HEK293 (cell line): ENCODE measurements around the gene GNAZ.

Source experiments
- CTCF ChIA-PET: fragments of 350-600 bp; formaldehyde crosslinking; extraction: SDS; loops from one replicate; lab custom pipeline; 2021; ENCODE audit warnings: antibody characterized with exemption; lab: Yijun Ruan, JAX
- POLR2A ChIA-PET: fragments of 300-600 bp; formaldehyde crosslinking; extraction: SDS; loops from one replicate; lab custom pipeline; 2020; ENCODE audit warnings: antibody characterized with exemption, inconsistent platforms; lab: Yijun Ruan, JAX
- H3K27ac ChIP-seq: fragments of 200-500 bp; sonication (Bioruptor generic); 2 replicates; pipeline ENCODE4 v1.5.1; 2014; ENCODE audit warnings: low read depth, low read length, control low read depth, inconsistent platforms; ENCODE audit errors: extremely low read depth
- H3K36me3 ChIP-seq, 2 experiments: fragments of 200-500 bp in 1 of 2; sonication (Bioruptor generic) in 1 of 2; 1 replicate in 1 of 2; 2 replicates in 1 of 2; pipeline ENCODE4 v1.5.1; 2014 to 2017; ENCODE audit warnings: inconsistent platforms in 2 of 2, low read length in 2 of 2; ENCODE audit not compliant: control insufficient read depth in 2 of 2, insufficient read depth in 1 of 2
- H3K4me1 ChIP-seq: fragments of 200-500 bp; sonication (Bioruptor generic); 2 replicates; pipeline ENCODE4 v1.5.1; 2014; ENCODE audit warnings: mild to moderate bottlenecking, low read length, inconsistent platforms; ENCODE audit not compliant: control insufficient read depth, insufficient read depth
- H3K4me3 ChIP-seq: 2 replicates; pipeline ENCODE4 v1.5.1; 2011; ENCODE audit warnings: low read depth, mild to moderate bottlenecking, control low read depth, low read length, moderate library complexity
- H3K9me3 ChIP-seq: fragments of 200-500 bp; sonication (Bioruptor generic); 2 replicates; pipeline ENCODE4 v1.5.1; 2014; ENCODE audit warnings: low read depth, low read length, inconsistent platforms; ENCODE audit not compliant: control insufficient read depth, insufficient read depth
- GLI4 ChIP-seq: fragments of 450-650 bp; formaldehyde crosslinking; IDR thresholded peaks from 2 replicates; pipeline ENCODE4 v1.5.1; 2016; ENCODE audit warnings: missing biosample characterization, missing genetic modification characterization
- KLF10 ChIP-seq: fragments of 450-650 bp; IDR thresholded peaks from 2 replicates; pipeline ENCODE4 v1.5.1; 2018; ENCODE audit warnings: missing biosample characterization, mild to moderate bottlenecking, missing genetic modification characterization
- KLF9 ChIP-seq: fragments of 450-650 bp; formaldehyde crosslinking; IDR thresholded peaks from 2 replicates; pipeline ENCODE4 v1.5.1; 2016; ENCODE audit warnings: missing biosample characterization, missing genetic modification characterization, low read depth
- MZF1 ChIP-seq: fragments of 450-650 bp; formaldehyde crosslinking; IDR thresholded peaks from 2 replicates; pipeline ENCODE4 v1.5.1; 2017; ENCODE audit warnings: missing biosample characterization, missing genetic modification characterization, borderline replicate concordance
- OVOL3 ChIP-seq: fragments of 450-650 bp; formaldehyde crosslinking; IDR thresholded peaks from 2 replicates; pipeline ENCODE4 v1.5.1; 2016; ENCODE audit warnings: missing biosample characterization, missing genetic modification characterization
- SCRT1 ChIP-seq: fragments of 450-650 bp; formaldehyde crosslinking; IDR thresholded peaks from 2 replicates; pipeline ENCODE4 v1.5.1; 2016; ENCODE audit warnings: missing biosample characterization, missing genetic modification characterization, borderline replicate concordance
- YY1 ChIP-seq: fragments of 450-650 bp; formaldehyde crosslinking; IDR thresholded peaks from 2 replicates; pipeline ENCODE4 v1.5.1; 2018; ENCODE audit warnings: missing biosample characterization, missing genetic modification characterization
- ZBTB10 ChIP-seq: fragments of 450-650 bp; formaldehyde crosslinking; IDR thresholded peaks from 2 replicates; pipeline ENCODE4 v1.5.1; 2016; ENCODE audit warnings: missing biosample characterization, missing genetic modification characterization
- ZBTB48 ChIP-seq: fragments of 450-650 bp; formaldehyde crosslinking; IDR thresholded peaks from 2 replicates; pipeline ENCODE4 v1.5.1; 2016; ENCODE audit warnings: missing biosample characterization, missing genetic modification characterization
- ZBTB8A ChIP-seq: fragments of 450-650 bp; formaldehyde crosslinking; IDR thresholded peaks from 2 replicates; pipeline ENCODE4 v1.5.1; 2016; ENCODE audit warnings: missing biosample characterization, missing genetic modification characterization
- ZEB2 ChIP-seq: fragments of 450-650 bp; formaldehyde crosslinking; IDR thresholded peaks from 2 replicates; pipeline ENCODE4 v1.5.1; 2016; ENCODE audit warnings: missing biosample characterization, missing genetic modification characterization
- ZFP3 ChIP-seq: fragments of 450-650 bp; formaldehyde crosslinking; IDR thresholded peaks from 2 replicates; pipeline ENCODE4 v1.5.1; 2016; ENCODE audit warnings: low read depth, missing biosample characterization, missing genetic modification characterization
- ZNF175 ChIP-seq: fragments of 450-650 bp; formaldehyde crosslinking; IDR thresholded peaks from 2 replicates; pipeline ENCODE4 v1.5.1; 2016; ENCODE audit warnings: missing biosample characterization, missing genetic modification characterization
- ZNF221 ChIP-seq: fragments of 450-650 bp; formaldehyde crosslinking; IDR thresholded peaks from 2 replicates; pipeline ENCODE4 v1.5.1; 2017; ENCODE audit warnings: missing biosample characterization, missing genetic modification characterization, borderline replicate concordance
- ZNF292 ChIP-seq: fragments of 450-650 bp; formaldehyde crosslinking; IDR thresholded peaks from 2 replicates; pipeline ENCODE4 v1.5.1; 2016; ENCODE audit warnings: low read depth, missing biosample characterization, missing genetic modification characterization, borderline replicate concordance
- ZNF335 ChIP-seq: fragments of 450-650 bp; formaldehyde crosslinking; conservative IDR thresholded peaks from 2 replicates; pipeline ENCODE4 v1.5.1; 2016; ENCODE audit warnings: missing biosample characterization, missing genetic modification characterization
- ZNF610 ChIP-seq: fragments of 450-650 bp; formaldehyde crosslinking; IDR thresholded peaks from 2 replicates; pipeline ENCODE4 v1.5.1; 2016; ENCODE audit warnings: missing biosample characterization, missing genetic modification characterization, borderline replicate concordance
- ZNF621 ChIP-seq: fragments of 450-650 bp; formaldehyde crosslinking; IDR thresholded peaks from 2 replicates; pipeline ENCODE4 v1.5.1; 2017; ENCODE audit warnings: missing biosample characterization, missing genetic modification characterization
- TF ChIP-seq, protein P1 (sequence below): fragments of 450-650 bp; formaldehyde crosslinking; IDR thresholded peaks from 2 replicates; pipeline ENCODE4 v1.5.1; 2016; ENCODE audit warnings: missing biosample characterization, missing genetic modification characterization
- TF ChIP-seq, protein P2 (sequence below): fragments of 450-650 bp; formaldehyde crosslinking; IDR thresholded peaks from 2 replicates; pipeline ENCODE4; 2016; ENCODE audit warnings: missing biosample characterization, missing genetic modification characterization

The GNAZ gene

GRCh38 chr22:23082534-23083314 is 12.4 kb downstream of the GNAZ start:
- ChIA-PET POLR2A (no interaction called here), CTCF (no interaction called here)
- H3K36me3 ChIP-seq = peaks cover 0 to 3% of the 10 kb centered on the region in 2 experiments; a peak in 1 of 3 replicates
- TF ChIP-seq ZBTB10 (tag by site-specific recombination) = no peak
- TF ChIP-seq GLI4 (tag by site-specific recombination) = no peak
- TF ChIP-seq SCRT1 = no peak
- no peak for TF ChIP-seq ZNF292 (tag by site-specific recombination)
- TF ChIP-seq ZNF175 (tag by site-specific recombination) = no peak
- no peak for TF ChIP-seq ZNF221 (tag by site-specific recombination)
- TF ChIP-seq KLF9 (tag by site-specific recombination) = no peak
- H3K4me1 ChIP-seq = no peaks in the 10 kb centered on the region
- no peak overlapping the region for H3K4me3 ChIP-seq
- H3K27ac ChIP-seq = no peak overlapping the region
- H3K9me3 ChIP-seq = no peaks in the 10 kb centered on the region

DNA sequence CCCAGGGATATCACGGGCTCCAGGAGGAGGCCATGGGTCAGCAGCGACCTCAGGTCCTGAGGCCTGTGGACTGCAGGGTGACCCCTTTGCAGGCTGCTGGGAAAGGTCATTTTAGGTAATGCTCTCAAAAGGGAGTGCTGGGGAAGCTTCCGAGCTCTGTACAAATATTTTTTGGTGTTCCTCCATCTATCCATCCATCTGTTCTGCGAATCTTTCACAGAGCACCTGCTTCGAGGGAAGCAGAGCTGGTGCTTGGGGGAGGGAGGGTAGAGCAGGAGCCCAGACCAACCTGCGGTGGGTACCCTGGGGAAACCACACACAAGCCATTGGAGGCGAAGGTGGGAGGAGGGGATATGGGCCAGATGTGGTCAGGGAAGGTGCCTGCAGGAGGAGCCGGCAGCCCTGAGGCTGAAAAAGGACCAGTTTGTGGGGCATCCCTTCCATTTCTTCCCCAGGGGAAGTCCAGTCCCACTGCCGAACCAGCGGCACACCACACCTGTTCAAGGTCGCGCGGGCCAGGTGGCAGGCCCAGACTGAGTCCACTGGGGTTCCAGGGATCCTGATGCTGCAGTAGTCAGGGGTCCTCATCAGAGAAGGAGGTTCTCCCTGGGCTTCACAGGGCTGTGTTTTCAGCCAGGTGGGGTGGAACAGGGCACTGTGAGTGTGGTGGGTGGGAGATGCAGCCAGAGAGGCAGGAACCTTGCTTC is 13.1 kb downstream of the GNAZ start:
- Histone ChIP-seq H3K9me3 (no peaks in the 10 kb centered on the region), H3K36me3 (peaks cover 0 to 3% of the 10 kb centered on the region in 2 experiments; a peak in 1 of 3 replicates), H3K27ac (no peak overlapping the region), H3K4me1 (no peaks in the 10 kb centered on the region), H3K4me3 (no peak overlapping the region)
- ChIA-PET CTCF (no interaction called here), POLR2A (no interaction called here)
- TF ChIP-seq, protein P1, sequence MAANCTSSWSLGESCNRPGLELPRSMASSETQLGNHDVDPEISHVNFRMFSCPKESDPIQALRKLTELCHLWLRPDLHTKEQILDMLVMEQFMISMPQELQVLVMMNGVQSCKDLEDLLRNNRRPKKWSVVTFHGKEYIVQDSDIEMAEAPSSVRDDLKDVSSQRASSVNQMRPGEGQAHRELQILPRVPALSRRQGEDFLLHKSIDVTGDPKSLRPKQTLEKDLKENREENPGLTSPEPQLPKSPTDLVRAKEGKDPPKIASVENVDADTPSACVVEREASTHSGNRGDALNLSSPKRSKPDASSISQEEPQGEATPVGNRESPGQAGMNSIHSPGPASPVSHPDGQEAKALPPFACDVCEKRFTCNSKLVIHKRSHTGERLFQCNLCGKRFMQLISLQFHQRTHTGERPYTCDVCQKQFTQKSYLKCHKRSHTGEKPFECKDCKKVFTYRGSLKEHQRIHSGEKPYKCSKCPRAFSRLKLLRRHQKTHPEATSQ (tag by site-specific recombination) = no peak
- TF ChIP-seq ZEB2 (tag by site-specific recombination) = no peak
- no peak for TF ChIP-seq ZBTB8A
- TF ChIP-seq ZNF621 (tag by site-specific recombination) = no peak
- no peak for TF ChIP-seq KLF10 (tag by site-specific recombination)
- TF ChIP-seq ZFP3 (tag by site-specific recombination) = no peak
- no peak for TF ChIP-seq ZNF335 (tag by site-specific recombination)
- TF ChIP-seq OVOL3 (tag by site-specific recombination) = no peak
- TF ChIP-seq, protein P2, sequence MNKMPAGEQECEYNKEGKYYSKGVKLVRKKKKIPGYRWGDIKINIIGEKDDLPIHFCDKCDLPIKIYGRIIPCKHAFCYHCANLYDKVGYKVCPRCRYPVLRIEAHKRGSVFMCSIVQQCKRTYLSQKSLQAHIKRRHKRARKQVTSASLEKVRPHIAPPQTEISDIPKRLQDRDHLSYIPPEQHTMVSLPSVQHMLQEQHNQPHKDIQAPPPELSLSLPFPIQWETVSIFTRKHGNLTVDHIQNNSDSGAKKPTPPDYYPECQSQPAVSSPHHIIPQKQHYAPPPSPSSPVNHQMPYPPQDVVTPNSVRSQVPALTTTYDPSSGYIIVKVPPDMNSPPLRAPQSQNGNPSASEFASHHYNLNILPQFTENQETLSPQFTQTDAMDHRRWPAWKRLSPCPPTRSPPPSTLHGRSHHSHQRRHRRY (tag by site-specific recombination) = no peak
- TF ChIP-seq MZF1 (tag by site-specific recombination) = no peak
- no peak for TF ChIP-seq YY1 (tag by site-specific recombination)
- TF ChIP-seq ZBTB48 (tag by site-specific recombination) = no peak
- TF ChIP-seq ZNF610 (tag by site-specific recombination) = no peak
